A673 (cell line): ENCODE measurements around the gene CCN2. TPM values are rescaled to one million over a fixed set of nuclear protein-coding genes. Genes with fewer than 3 reads are reported as not detected.

Experiments used
- BruUV-seq: library from RNA; stranded (reverse); fragments of 400-500 nt; replicated peaks from 2 replicates; lab custom pipeline; 2021; lab: Mats Ljungman, UMichigan
- CTCF ChIA-PET: fragments of 300-600 bp; sonication (Branson Sonifier 250); formaldehyde crosslinking; loops from one replicate; lab custom pipeline; 2022; ENCODE audit warnings: antibody characterized with exemption; lab: Charles Lee
- POLR2A ChIA-PET: fragments of 300-600 bp; sonication (Branson Sonifier 250); formaldehyde crosslinking; loops from one replicate; lab custom pipeline; 2022; ENCODE audit warnings: antibody characterized with exemption; ENCODE audit not compliant: low non-redundant PET; lab: Charles Lee
- DNase-seq: peaks from one replicate; pipeline ENCODE4 v3.0.0-alpha.2; 2015; ENCODE audit warnings: low spot score
- H3K27ac ChIP-seq: fragments of 200-600 bp; sonication (generic); 2 replicates; pipeline ENCODE4 v1.5.1; 2016; ENCODE audit warnings: mixed run types, low read depth, mild to moderate bottlenecking, mixed read lengths, antibody characterized with exemption, low read length; ENCODE audit not compliant: poor library complexity, severe bottlenecking
- H3K27me3 ChIP-seq: fragments of 200-600 bp; sonication (generic); replicated peaks from 2 replicates; pipeline ENCODE4 v1.6.1; 2017; ENCODE audit warnings: mixed run types, low read depth, mild to moderate bottlenecking, mixed read lengths, antibody characterized with exemption, low read length; ENCODE audit not compliant: insufficient read depth, poor library complexity
- H3K36me3 ChIP-seq: fragments of 200-600 bp; sonication (generic); 2 replicates; pipeline ENCODE4 v1.6.1; 2016; ENCODE audit warnings: mixed run types, mild to moderate bottlenecking, mixed read lengths, antibody characterized with exemption, low read length; ENCODE audit not compliant: insufficient read depth, poor library complexity, severe bottlenecking
- H3K4me1 ChIP-seq: fragments of 200-600 bp; sonication (generic); 2 replicates; pipeline ENCODE4 v1.6.1; 2017; ENCODE audit warnings: mixed run types, mild to moderate bottlenecking, mixed read lengths, antibody characterized with exemption, low read length; ENCODE audit not compliant: insufficient read depth, poor library complexity, severe bottlenecking
- H3K4me3 ChIP-seq: fragments of 200-600 bp; sonication (generic); 2 replicates; pipeline ENCODE4 v1.5.1; 2016; ENCODE audit warnings: low read depth, mixed run types, mild to moderate bottlenecking, mixed read lengths, low read length; ENCODE audit not compliant: poor library complexity, severe bottlenecking
- H3K9me3 ChIP-seq: fragments of 200-600 bp; sonication (generic); 2 replicates; pipeline ENCODE4 v1.6.1; 2016; ENCODE audit warnings: mixed run types, low read depth, mild to moderate bottlenecking, mixed read lengths, antibody characterized with exemption, low read length; ENCODE audit not compliant: poor library complexity, severe bottlenecking
- EZH2 ChIP-seq: fragments of 200-600 bp; sonication (generic); IDR thresholded peaks from 2 replicates; pipeline ENCODE4 v1.6.1; 2017; ENCODE audit warnings: borderline replicate concordance, low read depth, mild to moderate bottlenecking, mixed read lengths, antibody characterized with exemption, low read length; ENCODE audit not compliant: poor library complexity, severe bottlenecking
- intact Hi-C: fragments of 100-400 bp; cut with micrococcal nuclease; formaldehyde crosslinking; loops from one replicate; pipeline ENCODE4 v1.10.0; 2022; ENCODE audit not compliant: unreplicated experiment
- total RNA-seq: library from RNA; stranded (reverse); gene quantifications from 2 replicates; pipeline ENCODE4 v1.2.3, GENCODE V29; 2021
- TF ChIP-seq, protein P1 (sequence below): fragments of 300-800, 200-600 bp; sonication (generic); conservative IDR thresholded peaks from 2 replicates; pipeline ENCODE4 v1.5.1; 2017; ENCODE audit warnings: low read depth, mild to moderate bottlenecking, antibody characterized with exemption, low read length, moderate library complexity, mixed read lengths

Gene CCN2
- total RNA-seq, 1 experiment from 2014 or later = 17.5 TPM

DNA sequence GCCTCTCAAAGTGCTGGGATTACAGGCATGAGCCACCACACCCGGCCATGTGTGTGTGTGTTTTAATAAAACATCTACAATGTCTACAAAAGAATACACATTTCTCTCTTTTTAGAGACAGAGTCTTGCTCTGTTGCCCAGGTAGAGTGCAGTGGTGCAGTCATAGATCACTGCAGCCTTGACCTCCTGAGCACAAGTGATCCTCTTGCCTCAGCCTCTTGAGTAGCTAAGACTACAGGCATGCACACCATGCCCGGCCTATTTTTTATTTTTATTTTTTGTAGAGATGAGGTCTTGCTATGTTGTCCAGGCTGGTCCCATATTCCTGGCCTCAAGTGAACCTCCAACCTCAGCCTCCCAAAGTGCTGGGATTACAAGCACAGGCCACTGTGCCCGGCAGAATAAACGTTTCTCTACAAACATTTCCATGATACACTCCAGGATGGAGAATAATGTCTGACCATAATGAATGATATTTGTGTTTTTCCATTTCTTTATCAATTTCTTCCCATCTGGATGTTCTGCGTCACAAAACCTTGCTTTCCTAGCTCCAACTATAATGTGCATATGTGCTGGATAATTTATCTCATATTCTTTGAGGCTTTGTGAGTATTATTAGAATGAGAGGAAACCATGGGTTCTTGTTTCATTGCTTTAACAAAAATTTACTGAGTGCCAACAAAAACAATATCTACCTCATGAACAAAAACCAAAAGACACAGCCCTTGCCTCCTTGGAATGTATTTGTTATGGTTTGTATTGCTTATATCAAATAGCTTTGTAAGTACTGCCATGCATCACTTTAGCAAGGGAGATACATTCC lies 28.6 kb upstream of the CCN2 start:
- no peak for DNase-seq
- Histone ChIP-seq H3K27me3 (no peaks in the 10 kb centered on the region), H3K9me3 (no peaks in the 10 kb centered on the region), H3K36me3 (no peaks in the 10 kb centered on the region), H3K4me3 (no peak overlapping the region), H3K27ac (no peak overlapping the region), H3K4me1 (no peaks in the 10 kb centered on the region)
- BruUV-seq = no TSS peak
- intact Hi-C loops = no loop called here
- ChIA-PET CTCF (no interaction called here), POLR2A (no interaction called here)
- no peak for TF ChIP-seq EZH2

DNA sequence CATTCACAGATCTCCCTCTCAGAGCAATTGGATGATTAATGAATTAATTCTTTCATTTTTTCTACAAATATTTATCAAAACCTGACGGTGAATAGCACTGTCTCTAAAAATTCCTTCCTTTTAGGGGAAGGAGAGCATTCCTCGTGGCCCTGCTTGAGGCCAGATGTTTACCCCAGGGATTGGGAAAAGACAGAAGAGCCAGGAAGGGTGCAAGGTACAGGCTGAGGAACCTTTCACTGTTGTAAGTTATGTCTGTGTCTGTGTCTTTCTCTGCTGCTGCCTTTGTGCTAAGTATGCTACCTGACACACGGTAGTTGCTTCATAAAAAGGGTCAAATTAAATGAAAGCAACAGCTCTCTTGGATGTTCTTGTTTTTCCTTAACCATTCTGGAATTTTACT lies 27.4 kb upstream of the CCN2 start:
- no peak overlapping the region for H3K4me3 ChIP-seq
- H3K36me3 ChIP-seq = no peaks in the 10 kb centered on the region
- DNase-seq = no peak
- CTCF ChIA-PET = no interaction called here
- POLR2A ChIA-PET = interaction anchor here (0.6 kb wide), 1 partner anchor 23 kb away, joined by 3 read pairs; no protein-coding TSS in a partner anchor
- no TSS peak for BruUV-seq
- intact Hi-C loops = no loop called here
- no peaks in the 10 kb centered on the region for H3K4me1 ChIP-seq
- no peak overlapping the region for H3K27ac ChIP-seq
- H3K9me3 ChIP-seq = no peaks in the 10 kb centered on the region
- H3K27me3 ChIP-seq = no peaks in the 10 kb centered on the region
- no peak for TF ChIP-seq EZH2
- TF ChIP-seq, protein P1, sequence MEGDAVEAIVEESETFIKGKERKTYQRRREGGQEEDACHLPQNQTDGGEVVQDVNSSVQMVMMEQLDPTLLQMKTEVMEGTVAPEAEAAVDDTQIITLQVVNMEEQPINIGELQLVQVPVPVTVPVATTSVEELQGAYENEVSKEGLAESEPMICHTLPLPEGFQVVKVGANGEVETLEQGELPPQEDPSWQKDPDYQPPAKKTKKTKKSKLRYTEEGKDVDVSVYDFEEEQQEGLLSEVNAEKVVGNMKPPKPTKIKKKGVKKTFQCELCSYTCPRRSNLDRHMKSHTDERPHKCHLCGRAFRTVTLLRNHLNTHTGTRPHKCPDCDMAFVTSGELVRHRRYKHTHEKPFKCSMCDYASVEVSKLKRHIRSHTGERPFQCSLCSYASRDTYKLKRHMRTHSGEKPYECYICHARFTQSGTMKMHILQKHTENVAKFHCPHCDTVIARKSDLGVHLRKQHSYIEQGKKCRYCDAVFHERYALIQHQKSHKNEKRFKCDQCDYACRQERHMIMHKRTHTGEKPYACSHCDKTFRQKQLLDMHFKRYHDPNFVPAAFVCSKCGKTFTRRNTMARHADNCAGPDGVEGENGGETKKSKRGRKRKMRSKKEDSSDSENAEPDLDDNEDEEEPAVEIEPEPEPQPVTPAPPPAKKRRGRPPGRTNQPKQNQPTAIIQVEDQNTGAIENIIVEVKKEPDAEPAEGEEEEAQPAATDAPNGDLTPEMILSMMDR = no peak

DNA sequence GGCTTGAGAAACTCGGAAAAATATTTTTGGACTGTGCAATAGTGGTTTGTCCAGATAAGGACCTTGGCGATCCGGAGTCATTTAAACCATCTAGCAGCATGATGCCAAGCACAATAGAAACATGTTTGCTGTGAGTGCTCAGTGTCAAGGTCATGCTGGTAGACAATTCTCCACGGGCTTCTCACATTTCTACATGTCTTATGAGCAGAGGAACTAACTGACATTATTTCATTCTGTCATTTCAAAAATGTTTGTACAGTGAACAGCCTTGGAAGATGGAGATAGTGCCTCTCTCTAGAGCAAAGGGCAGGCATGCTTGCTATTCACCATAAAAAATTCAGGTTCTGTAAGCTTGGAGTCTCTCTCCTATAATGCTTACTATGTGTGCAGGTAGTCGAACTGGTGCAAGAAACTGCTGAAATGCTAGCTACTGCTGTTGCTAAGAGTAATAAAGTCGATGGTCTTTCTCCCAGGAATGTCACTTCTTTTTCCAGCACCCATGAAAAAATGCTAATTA lies 25.4 kb upstream of the CCN2 start:
- Histone ChIP-seq H3K27ac (no peak overlapping the region), H3K27me3 (no peaks in the 10 kb centered on the region), H3K9me3 (no peaks in the 10 kb centered on the region), H3K36me3 (no peaks in the 10 kb centered on the region), H3K4me1 (no peaks in the 10 kb centered on the region), H3K4me3 (no peak overlapping the region)
- TF ChIP-seq, protein P1 = no peak
- ChIA-PET POLR2A (no interaction called here), CTCF (no interaction called here)
- intact Hi-C loops = no loop called here
- DNase-seq = no peak
- no TSS peak for BruUV-seq
